Type B pancreatic cell (in vitro differentiated cells): Measurements from ENCODE around the gene SYTL1. TPM values are rescaled to one million over a fixed set of nuclear protein-coding genes. Genes with fewer than 3 reads are reported as not detected.

Source experiments
- DNase-seq: peaks from one replicate; pipeline ENCODE4 v3.0.0; 2021; ENCODE audit warnings: mixed read lengths; ENCODE audit not compliant: unreplicated experiment; ENCODE audit errors: extremely low spot score
- H3K27ac Mint-ChIP-seq: 2 replicates; pipeline ENCODE4 v1.8.0; 2021; ENCODE audit warnings: mild to moderate bottlenecking, mixed read lengths
- H3K27me3 Mint-ChIP-seq: 2 replicates; pipeline ENCODE4 v1.8.0; 2021; ENCODE audit warnings: mixed read lengths
- H3K36me3 Mint-ChIP-seq: 2 replicates; pipeline ENCODE4 v1.8.0; 2021; ENCODE audit warnings: mixed read lengths
- H3K4me1 Mint-ChIP-seq: one replicate; pipeline ENCODE4 v1.8.0; 2021; ENCODE audit warnings: mixed read lengths; ENCODE audit not compliant: unreplicated experiment
- H3K4me3 Mint-ChIP-seq: 2 replicates; pipeline ENCODE4 v1.8.0; 2021; ENCODE audit warnings: mild to moderate bottlenecking, mixed read lengths
- H3K9me3 Mint-ChIP-seq: 2 replicates; pipeline ENCODE4 v1.8.0; 2021; ENCODE audit warnings: mixed read lengths
- total RNA-seq: library from RNA; stranded (reverse); gene quantifications from 2 replicates; pipeline ENCODE4 v1.2.1, GENCODE V29; 2021; ENCODE audit warnings: low replicate concordance
- TF ChIP-seq, protein P1 (sequence below): fragments of 200-600 bp; sonication (generic); conservative IDR thresholded peaks from 2 replicates; pipeline ENCODE4 v1.5.0; 2021; ENCODE audit warnings: antibody characterized with exemption, mild to moderate bottlenecking

The SYTL1 gene
- total RNA-seq, 1 donor from 2014 or later, result 37.2 TPM

GRCh38 chr1:27298632-27299384 is 43.0 kb upstream of the SYTL1 start:
- TF ChIP-seq, protein P1, sequence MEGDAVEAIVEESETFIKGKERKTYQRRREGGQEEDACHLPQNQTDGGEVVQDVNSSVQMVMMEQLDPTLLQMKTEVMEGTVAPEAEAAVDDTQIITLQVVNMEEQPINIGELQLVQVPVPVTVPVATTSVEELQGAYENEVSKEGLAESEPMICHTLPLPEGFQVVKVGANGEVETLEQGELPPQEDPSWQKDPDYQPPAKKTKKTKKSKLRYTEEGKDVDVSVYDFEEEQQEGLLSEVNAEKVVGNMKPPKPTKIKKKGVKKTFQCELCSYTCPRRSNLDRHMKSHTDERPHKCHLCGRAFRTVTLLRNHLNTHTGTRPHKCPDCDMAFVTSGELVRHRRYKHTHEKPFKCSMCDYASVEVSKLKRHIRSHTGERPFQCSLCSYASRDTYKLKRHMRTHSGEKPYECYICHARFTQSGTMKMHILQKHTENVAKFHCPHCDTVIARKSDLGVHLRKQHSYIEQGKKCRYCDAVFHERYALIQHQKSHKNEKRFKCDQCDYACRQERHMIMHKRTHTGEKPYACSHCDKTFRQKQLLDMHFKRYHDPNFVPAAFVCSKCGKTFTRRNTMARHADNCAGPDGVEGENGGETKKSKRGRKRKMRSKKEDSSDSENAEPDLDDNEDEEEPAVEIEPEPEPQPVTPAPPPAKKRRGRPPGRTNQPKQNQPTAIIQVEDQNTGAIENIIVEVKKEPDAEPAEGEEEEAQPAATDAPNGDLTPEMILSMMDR, result no peak
- Mint-ChIP-seq H3K4me1 (peaks cover 23% of the 10 kb centered on the region), H3K36me3 (peaks cover 6% of the 10 kb centered on the region), H3K9me3 (no peaks in the 10 kb centered on the region), H3K27ac (peak overlapping the region; percentile 93), H3K27me3 (no peaks in the 10 kb centered on the region), H3K4me3 (peak overlapping the region; percentile 70)
- no peak for DNase-seq

DNA sequence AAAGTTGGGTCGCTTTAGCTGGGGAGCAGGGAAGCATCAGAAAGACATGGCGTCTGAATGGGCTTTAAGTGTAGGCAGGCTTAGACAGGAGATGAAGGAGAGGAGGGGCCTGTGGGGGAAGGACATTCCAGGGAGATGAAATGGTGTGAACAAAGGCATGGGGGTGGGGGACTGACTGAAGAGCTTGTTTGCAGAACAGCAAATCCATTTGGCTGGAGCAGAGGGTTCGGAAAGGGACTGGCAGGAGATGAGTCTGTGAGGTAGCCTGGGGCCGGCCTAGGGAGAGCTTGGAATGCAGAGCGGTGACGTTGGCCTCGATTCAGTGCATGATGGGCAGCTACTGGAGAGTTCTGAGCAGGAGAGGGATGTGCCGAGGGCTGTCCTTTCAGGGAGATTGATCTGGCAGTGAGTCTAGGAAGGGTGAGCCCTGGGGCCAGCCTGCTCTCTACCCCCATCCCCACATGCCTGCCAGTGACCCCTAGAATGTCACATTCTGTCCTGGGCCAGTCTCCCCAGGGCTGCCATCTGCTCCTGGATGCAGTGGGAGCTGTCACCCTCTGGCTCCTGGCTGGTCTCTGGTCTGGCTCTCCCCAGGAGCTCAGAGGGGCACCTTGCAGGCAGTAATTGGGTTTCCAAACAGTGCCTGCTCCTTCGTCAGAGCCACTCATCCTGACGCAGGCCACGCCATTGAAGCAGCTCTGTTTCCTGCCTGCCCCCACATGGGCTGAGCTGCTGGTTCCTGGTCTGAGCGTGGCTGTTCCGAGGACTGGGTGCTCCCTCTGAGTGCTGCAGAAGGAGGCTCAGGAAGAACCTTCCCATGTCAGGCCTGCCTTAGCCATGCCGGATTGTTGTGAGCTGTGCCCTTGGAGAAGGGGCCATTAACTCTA is 42.2 kb upstream of the SYTL1 start:
- H3K4me3 Mint-ChIP-seq, result peak overlapping the region; percentile 70
- peak overlapping the region; percentile 93 for H3K27ac Mint-ChIP-seq
- DNase-seq, result no peak
- peaks cover 23% of the 10 kb centered on the region for H3K4me1 Mint-ChIP-seq
- no peaks in the 10 kb centered on the region for H3K9me3 Mint-ChIP-seq
- no peaks in the 10 kb centered on the region for H3K27me3 Mint-ChIP-seq
- TF ChIP-seq, protein P1, result no peak
- H3K36me3 Mint-ChIP-seq, result peaks cover 6% of the 10 kb centered on the region

DNA sequence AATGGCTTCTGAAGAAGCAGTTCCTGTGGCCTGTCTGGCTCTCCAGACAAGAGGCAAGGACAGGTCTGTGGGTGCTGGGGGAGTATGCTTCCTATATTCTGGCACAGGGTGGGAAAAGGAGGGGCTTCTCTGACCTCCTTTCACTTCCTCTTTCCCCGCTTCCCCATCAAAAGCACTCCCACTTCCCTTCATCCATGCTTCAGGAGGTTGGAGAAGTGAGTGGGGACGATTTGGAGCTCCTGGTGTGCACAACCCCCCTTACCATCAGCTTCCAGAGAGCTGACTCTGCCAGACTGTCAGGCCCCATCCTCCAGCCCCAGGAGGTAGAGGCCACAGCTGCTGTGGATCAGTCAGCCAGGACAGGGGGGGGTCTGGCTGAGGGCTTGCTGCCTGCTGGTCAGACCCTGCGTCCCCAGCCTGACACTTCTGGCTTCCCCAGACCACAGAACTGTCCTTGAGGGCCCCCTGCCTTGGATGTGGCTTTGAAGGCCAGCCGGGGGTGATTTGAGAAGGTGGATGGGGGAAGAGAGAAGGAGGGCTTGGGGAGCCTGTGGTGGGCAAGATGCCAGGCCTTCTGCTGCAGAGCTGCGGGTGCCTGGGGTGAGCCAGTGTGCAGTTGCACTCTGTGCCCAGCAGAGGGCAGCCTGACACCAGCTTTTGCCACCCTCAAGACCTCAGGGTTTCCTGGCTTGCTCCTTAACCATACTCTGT is 41.3 kb upstream of the SYTL1 start:
- Mint-ChIP-seq H3K27ac (peak overlapping the region; percentile 69), H3K4me1 (peaks cover 23% of the 10 kb centered on the region), H3K4me3 (no peak overlapping the region), H3K9me3 (no peaks in the 10 kb centered on the region), H3K27me3 (no peaks in the 10 kb centered on the region), H3K36me3 (peaks cover 6% of the 10 kb centered on the region)
- TF ChIP-seq, protein P1, result peak; percentile 99
- peak; percentile 87 for DNase-seq

DNA sequence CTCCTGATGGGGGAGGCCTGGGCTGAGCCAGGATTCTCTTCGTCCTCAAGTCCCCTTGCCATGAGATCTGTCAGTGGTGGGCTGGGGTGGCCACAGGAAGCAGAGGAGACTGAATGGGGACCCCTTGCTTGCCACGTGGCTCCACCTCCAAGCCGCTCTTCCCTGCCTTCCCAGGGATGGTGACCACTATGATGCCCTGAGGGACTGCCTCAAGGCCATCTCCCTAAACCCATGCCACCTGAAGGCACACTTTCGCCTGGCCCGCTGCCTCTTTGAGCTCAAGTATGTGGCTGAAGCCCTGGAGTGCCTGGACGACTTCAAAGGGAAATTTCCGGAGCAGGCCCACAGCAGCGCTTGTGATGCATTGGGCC is 40.8 kb upstream of the SYTL1 start:
- TF ChIP-seq, protein P1, result no peak
- H3K4me3 Mint-ChIP-seq, result no peak overlapping the region
- no peaks in the 10 kb centered on the region for H3K27me3 Mint-ChIP-seq
- no peaks in the 10 kb centered on the region for H3K9me3 Mint-ChIP-seq
- peaks cover 23% of the 10 kb centered on the region for H3K4me1 Mint-ChIP-seq
- no peak for DNase-seq
- H3K27ac Mint-ChIP-seq, result peak overlapping the region; percentile 69
- H3K36me3 Mint-ChIP-seq, result peaks cover 10% of the 10 kb centered on the region

- Mint-ChIP-seq H3K4me1 (peaks cover 23% of the 10 kb centered on the region), H3K4me3 (no peak overlapping the region), H3K9me3 (no peaks in the 10 kb centered on the region), H3K27me3 (no peaks in the 10 kb centered on the region), H3K36me3 (peaks cover 10% of the 10 kb centered on the region), H3K27ac (peak overlapping the region; percentile 69)
- TF ChIP-seq, protein P1, result no peak
- DNase-seq, result no peak
Measured at GRCh38 chr1:27301582-27302199, 40.1 kb upstream of the SYTL1 start.
